CMK (cell line): ENCODE results near the gene CELF2.

Experiments
- DNase-seq: peaks from one replicate; pipeline ENCODE4 v3.0.0-alpha.2; 2010; ENCODE audit warnings: low read depth

The CELF2 gene

GRCh38 chr10:11023009-11023953, 5.6 kb downstream of the CELF2 start:
- DNase-seq, result no peak

DNA sequence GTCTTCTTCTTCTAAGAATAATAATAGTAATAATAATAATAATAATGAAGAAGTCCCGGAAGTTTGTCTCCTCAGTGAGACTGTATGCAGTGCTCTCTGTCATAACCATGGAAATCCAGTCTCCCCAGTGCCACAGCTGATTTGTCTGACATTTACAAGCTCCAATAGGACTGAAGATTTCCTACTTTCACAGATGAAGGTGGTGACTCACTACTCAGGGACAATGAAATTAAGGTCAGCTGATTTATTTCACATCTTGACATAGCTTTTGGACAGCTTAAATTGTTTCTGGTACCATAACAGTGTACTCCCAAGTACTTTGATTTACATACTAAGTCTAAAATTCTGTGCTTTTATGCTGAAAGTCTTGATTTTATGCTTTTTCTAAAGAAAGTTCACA, 6.9 kb downstream of the CELF2 start:
- DNase-seq, result no peak

DNA sequence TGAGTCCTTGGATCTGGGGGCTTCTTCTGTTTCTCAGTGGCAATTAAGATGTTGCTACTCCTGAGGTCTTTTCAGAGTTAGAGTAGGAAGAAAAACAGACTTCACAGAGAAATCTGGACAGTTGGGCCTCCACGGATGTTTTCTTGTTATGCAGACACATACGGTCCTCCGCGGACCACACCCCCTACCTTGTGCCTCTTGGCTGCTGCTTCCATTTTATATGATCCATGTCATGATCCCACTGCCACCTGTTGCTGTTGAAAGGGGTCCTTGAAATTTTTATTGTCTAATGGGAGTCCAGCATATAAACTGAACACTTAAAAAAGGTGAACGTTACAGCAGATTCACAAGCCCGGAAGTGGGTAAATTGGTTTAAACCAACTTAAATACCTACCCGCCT, 8.3 kb downstream of the CELF2 start:
- no peak for DNase-seq

DNA sequence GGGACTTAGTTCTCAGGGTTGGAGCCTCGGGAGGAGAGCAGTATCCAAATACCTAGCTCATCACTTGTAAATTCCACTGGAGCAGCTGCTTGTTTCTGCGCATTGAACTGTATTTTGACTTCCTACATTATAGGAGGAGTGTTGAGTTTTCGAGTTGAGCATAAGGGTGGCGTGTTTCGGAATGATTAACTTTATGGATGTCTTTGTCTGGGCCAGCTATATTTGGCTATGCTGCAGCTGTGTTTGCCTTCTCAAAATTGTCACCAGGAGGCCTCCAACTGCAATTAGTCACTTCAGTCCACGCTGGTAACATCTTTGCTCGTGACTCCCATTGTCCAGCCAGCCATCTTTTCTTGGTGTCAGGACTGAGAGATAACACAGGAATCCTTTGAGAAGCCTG, 9.1 kb downstream of the CELF2 start:
- DNase-seq, result no peak

DNA sequence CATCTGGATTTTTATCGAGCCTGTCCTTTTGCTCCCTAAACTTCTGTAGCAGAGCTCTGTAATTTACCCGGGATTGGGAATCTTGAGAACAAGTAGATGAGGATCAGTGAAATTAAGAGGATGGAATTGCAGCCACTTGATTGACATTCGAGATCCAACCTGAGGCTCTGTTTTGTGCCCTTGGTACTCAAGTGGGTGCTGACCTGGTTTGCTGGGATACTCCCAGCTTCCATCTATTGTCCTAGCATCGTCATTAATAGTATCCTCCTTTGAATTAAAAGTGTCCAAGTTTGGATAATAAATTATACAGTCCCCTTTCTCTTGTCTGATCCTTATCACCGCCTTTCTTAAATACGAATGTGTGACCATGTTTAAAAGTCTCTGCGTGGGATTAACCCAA, 17.1 kb downstream of the CELF2 start:
- no peak for DNase-seq

- no peak for DNase-seq
These were observed 17.8 kb downstream of the CELF2 start for GRCh38 chr10:11035301-11035991.

GRCh38 chr10:11036424-11037011, 18.8 kb downstream of the CELF2 start:
- DNase-seq, result no peak

DNA sequence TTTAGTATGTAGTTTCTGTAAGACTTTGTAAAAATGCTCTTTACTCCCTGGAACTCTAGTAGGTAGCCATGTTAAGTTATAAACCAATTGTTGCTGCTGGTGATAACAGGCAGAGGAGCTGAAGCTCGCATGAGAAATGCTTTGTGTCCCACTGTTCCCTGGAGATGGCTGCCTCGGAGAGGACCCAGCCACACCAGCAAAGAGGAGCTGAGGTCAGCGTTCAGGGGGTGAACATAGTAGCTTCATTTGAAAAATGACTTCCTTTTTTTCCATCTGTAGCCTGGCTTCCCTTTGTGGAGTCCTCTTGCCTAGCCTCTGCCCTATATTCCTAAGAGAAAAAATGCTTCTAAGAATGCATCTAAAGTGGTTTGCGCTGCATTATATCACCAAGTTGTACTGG, 20.3 kb downstream of the CELF2 start:
- no peak for DNase-seq

- DNase-seq, result no peak
These were observed 24.7 kb downstream of the CELF2 start for GRCh38 chr10:11042357-11042756.

GRCh38 chr10:11043039-11043438, 25.4 kb downstream of the CELF2 start:
- no peak for DNase-seq

DNA sequence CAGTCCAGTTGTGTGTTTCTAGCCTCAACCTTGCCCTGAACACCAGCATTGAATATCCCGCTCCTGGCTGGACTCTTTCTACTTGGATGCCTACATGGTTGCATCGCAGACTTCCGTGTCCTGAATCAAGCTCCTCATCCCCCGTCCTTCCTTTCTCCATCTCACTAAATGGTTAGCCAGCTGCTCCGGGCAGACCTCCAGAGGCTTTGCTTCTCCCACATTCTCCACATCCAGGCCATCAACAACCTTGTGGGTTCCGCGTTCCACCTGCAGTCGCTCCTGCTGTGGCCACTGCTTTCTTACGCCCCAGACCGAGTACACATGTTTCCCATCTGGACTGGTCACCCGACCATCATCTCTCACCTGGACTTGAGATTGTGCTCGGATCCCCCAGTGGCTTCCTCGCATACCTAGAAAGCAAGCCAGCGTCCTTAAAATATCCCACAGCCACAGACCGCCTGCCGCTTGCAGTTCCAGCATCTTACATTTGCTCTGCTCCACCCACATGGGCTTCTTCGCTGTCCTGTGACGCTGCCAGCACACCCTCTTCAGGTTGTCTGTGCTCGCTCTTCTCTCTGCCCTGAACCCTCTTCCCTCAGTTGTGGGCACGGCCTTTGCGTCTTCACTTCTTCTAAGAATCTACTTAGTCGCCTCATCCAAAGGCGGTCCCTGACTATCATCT, 25.9 kb downstream of the CELF2 start:
- no peak for DNase-seq

DNA sequence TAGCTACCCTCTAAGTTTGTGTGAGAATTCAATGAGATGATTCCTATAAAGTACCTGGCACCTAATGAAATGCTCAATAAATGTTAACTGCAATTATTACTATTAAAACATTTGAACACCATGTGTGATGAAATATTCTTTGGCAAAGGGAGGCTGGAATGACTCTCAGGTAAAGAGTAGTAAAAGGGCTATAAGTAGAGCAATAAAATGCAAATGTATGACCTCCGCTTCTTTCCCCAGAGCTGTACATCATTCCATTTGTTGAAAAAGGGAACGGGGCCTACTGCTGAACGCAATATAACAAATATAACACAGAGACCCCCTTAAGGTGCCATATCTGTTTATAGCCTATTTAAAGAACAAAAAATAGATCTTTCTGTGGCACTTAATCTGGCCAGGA, 27.8 kb downstream of the CELF2 start:
- no peak for DNase-seq

DNA sequence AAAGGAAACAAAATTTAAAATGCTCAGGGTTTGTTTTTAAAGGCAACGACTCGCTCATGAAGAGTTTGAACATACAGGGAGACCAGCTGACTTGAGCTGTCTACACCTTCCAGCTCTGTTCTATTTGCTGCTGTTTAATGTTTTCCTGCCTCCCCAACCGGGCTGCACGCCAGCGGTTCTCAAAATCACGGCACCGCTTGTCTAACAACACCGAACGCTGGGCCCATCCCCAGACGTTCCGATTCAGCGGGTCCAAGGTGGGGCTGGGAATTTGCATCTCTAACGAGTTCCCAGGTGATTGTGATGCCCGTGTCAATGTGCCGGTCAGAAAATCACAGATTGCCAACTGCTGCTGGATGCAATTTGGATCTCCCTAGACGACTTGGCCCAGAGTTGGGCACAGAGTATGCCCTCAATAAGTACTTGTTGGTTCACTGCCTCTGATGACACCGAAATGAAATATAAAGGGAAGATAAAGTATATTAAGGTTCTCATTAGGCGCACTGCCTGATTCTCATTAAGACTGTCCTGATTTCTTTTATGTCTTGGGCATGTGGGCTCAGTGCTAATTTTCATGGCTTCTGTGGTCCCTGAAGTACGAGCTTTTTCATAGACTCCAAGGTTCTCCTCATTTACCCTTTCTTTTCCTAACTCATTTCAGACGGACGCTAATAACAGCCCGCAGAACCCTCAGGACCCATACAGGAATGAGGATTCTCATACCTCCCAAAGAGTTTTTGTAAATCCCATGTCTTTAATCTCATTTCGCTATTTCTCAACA, 28.5 kb downstream of the CELF2 start:
- DNase-seq, result no peak

GRCh38 chr10:11046776-11047160, 29.1 kb downstream of the CELF2 start:
- DNase-seq, result no peak

GRCh38 chr10:11048707-11049278, 31.1 kb downstream of the CELF2 start:
- no peak for DNase-seq

GRCh38 chr10:11049806-11050205, 32.1 kb downstream of the CELF2 start:
- no peak for DNase-seq

GRCh38 chr10:11050301-11051287, 32.9 kb downstream of the CELF2 start:
- no peak for DNase-seq

DNA sequence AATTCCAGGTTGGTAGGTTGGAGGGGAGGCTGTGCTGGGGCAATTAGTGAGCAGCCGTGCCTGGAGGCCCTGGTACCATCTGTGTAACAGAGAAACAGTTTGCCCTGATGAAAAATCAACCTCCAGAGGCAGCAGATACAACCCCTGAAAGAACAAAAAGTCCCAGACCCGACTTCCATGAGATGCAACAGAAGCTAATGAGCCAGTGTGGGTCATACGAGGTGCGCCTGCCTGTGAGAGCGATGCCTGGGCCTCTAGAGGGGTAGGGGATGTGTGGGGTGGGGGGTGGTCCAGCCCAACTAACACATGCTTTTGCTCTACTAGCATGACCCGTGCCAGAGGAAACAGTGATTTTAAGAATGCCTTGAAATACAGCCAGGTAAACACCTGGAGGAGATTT, 39.3 kb downstream of the CELF2 start:
- no peak for DNase-seq

- no peak for DNase-seq
These were observed 39.8 kb downstream of the CELF2 start for GRCh38 chr10:11057448-11057847.

DNA sequence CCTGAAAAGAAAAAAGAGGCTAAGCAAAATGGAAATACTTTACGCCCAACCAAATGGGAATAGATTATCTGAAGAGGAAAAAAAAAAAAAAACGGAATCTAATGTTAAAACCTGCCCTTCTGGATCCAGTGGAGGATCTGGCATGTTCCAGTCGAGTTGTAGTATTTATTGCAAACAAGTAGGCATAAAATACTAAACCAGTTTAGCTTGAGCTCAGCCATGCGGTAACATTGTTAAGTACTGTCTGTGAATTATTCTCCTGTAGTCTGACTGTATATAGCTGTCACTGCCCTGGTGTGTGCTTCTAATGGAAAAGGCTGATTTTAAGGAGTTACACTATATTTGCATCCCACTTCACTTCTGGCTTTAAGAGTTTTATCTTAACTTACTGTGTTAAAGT, 40.3 kb downstream of the CELF2 start:
- no peak for DNase-seq
